ENCODE data around the gene CCDC33.

CCDC33 gene

GRCh38 chr15:74259821-74260607, 23.9 kb downstream of the CCDC33 start:
- no peak for DNase-seq

- DNase-seq = no peak
Measured at GRCh38 chr15:74261041-74261440, 24.9 kb downstream of the CCDC33 start.

- no peak for DNase-seq
Measured at GRCh38 chr15:74261685-74262084, 25.6 kb downstream of the CCDC33 start.

GRCh38 chr15:74262151-74262550, 26.0 kb downstream of the CCDC33 start:
- no peak for DNase-seq

GRCh38 chr15:74262625-74263024, 26.5 kb downstream of the CCDC33 start:
- no peak for DNase-seq

- peak; percentile 18 for DNase-seq
Measured at GRCh38 chr15:74263466-74263865, 27.3 kb downstream of the CCDC33 start.

- DNase-seq = peak; percentile 28
Measured at GRCh38 chr15:74264081-74264501, 28.0 kb downstream of the CCDC33 start.

- DNase-seq = no peak
Measured at GRCh38 chr15:74265046-74265639, 29.0 kb downstream of the CCDC33 start.

GRCh38 chr15:74268020-74268419, 31.9 kb downstream of the CCDC33 start:
- DNase-seq = no peak

- peak; percentile 60 for DNase-seq
Measured at GRCh38 chr15:74269362-74270035, 33.4 kb downstream of the CCDC33 start.

- DNase-seq = no peak
Measured at GRCh38 chr15:74270155-74270554, 34.0 kb downstream of the CCDC33 start.

- no peak for DNase-seq
Measured at GRCh38 chr15:74270854-74271520, 34.9 kb downstream of the CCDC33 start.

- DNase-seq = no peak
Measured at GRCh38 chr15:74272812-74273211, 36.7 kb downstream of the CCDC33 start.

- DNase-seq = peak; percentile 55
Measured at GRCh38 chr15:74274470-74275038, 38.4 kb downstream of the CCDC33 start.

GRCh38 chr15:74275957-74276356, 39.8 kb downstream of the CCDC33 start:
- DNase-seq = peak; percentile 62

GRCh38 chr15:74276560-74276959, 40.4 kb downstream of the CCDC33 start:
- DNase-seq = no peak

- DNase-seq = no peak
Measured at GRCh38 chr15:74277242-74277810, 41.2 kb downstream of the CCDC33 start.

GRCh38 chr15:74278207-74278606, 42.1 kb downstream of the CCDC33 start:
- no peak for DNase-seq

GRCh38 chr15:74281147-74282133, 45.3 kb downstream of the CCDC33 start:
- DNase-seq = no peak

GRCh38 chr15:74283368-74283767, 47.2 kb downstream of the CCDC33 start:
- DNase-seq = peak; percentile 30

GRCh38 chr15:74289671-74290070, 53.5 kb downstream of the CCDC33 start:
- DNase-seq = no peak

All from NCI-H2171 treated with DMSO at 0.1 percent for 48 hours (cell line).